Cortex of kidney (tissue), 1 donor: ENCODE results near the gene STXBP1.

Source experiments
- DNase-seq: peaks from one replicate; lab custom pipeline; 2025; lab: John Stamatoyannopoulos, UW

STXBP1 gene

GRCh38 chr9:127735530-127736185 is 123.6 kb downstream of the STXBP1 start:
- DNase-seq: no peak

GRCh38 chr9:127738666-127739065 is 126.6 kb downstream of the STXBP1 start:
- DNase-seq: no peak

GRCh38 chr9:127739614-127740330 is 127.7 kb downstream of the STXBP1 start:
- DNase-seq: no peak

GRCh38 chr9:127741831-127742434 is 129.9 kb downstream of the STXBP1 start:
- no peak for DNase-seq
